ENCODE measurements around the gene LIPK.

GRCh38 chr10:88682491-88682890 lies 23.6 kb upstream of the LIPK start:
- no peak for TF ChIP-seq MAX (IDR thresholded peaks at IDR 0.05)
- TF ChIP-seq CTCF (IDR thresholded peaks at IDR 0.05; ENCODE audit: low read depth, low read length, missing input control), result no peak
- no peak for TF ChIP-seq RAD21 (IDR thresholded peaks at IDR 0.05)
- no peak for TF ChIP-seq ZBTB33 (IDR thresholded peaks at IDR 0.05)
- TF ChIP-seq TAF1 (conservative IDR thresholded peaks at IDR 0.05), result no peak
- no peak for TF ChIP-seq JUND (IDR thresholded peaks at IDR 0.05)
- TF ChIP-seq REST (IDR thresholded peaks at IDR 0.05), result no peak
- TF ChIP-seq YY1 (IDR thresholded peaks at IDR 0.05), result no peak
- TF ChIP-seq SP1 (IDR thresholded peaks at IDR 0.05), result no peak
- no peak for TF ChIP-seq EGR1 (IDR thresholded peaks at IDR 0.05; ENCODE audit: low read depth in 2 of 2)
- no peak for TF ChIP-seq RXRA (IDR thresholded peaks at IDR 0.05)
- no peak for TF ChIP-seq GABPA (IDR thresholded peaks at IDR 0.05 in 1 of 2, conservative IDR thresholded peaks at IDR 0.05 in 1 of 2)
- TF ChIP-seq ATF3 (IDR thresholded peaks at IDR 0.05), result no peak
- TF ChIP-seq HNF4G (IDR thresholded peaks at IDR 0.05), result no peak
